GM19099 (cell line): Measurements from ENCODE around the gene KPNA6.

Source experiments
- POLR2A ChIP-seq: IDR thresholded peaks from 3 replicates; pipeline ENCODE4 v1.6.1; 2011; ENCODE audit warnings: low read depth; ENCODE audit not compliant: insufficient read length; ENCODE audit errors: extremely low read depth

KPNA6 gene

GRCh38 chr1:32126770-32127169, 18.9 kb downstream of the KPNA6 start:
- no peak for TF ChIP-seq POLR2A

- TF ChIP-seq POLR2A = no peak
These were observed 19.7 kb downstream of the KPNA6 start for GRCh38 chr1:32127409-32128198.

- no peak for TF ChIP-seq POLR2A
These were observed 20.6 kb downstream of the KPNA6 start for GRCh38 chr1:32128479-32128878.

- TF ChIP-seq POLR2A = no peak
These were observed 21.1 kb downstream of the KPNA6 start for GRCh38 chr1:32128964-32129363.

DNA sequence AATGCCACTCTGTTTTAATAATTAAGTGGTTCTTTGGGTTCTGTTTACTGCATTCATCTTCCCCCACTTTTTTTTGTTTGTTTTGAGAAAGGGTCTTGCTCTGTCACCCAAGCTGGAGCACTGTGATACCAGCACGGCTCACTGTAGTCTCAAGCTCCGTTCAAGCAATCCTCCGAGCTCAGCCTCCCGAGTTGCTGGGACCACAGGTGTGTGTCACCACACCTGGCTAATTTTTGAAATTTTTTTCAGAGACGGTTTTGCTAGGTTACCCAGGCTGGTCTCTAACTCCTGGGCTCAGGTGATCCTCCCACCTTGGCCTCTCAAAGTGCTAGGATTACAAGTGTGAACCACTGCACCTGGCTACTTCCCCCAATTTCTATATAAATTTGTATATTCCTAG, 29.3 kb downstream of the KPNA6 start:
- no peak for TF ChIP-seq POLR2A

DNA sequence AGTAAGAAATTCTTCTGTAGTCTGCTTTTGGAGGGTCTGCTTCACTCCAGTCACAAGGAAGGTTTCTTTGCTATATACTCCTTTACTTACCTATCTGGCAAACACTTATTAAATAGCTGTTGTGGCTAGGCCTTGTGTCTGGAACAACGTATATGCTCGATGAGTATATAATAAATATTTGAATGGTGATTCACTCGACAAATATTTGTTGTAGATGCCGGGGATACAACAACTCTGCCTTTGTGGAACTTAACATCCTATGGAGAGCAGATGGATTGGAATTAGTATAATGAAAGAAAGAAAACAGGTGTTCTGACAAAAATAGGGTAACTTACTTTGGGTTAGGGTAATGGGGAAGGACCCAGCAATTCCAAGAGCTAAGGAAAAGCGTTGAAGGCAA, 31.1 kb downstream of the KPNA6 start:
- TF ChIP-seq POLR2A = no peak

- no peak for TF ChIP-seq POLR2A
These were observed 34.8 kb downstream of the KPNA6 start for GRCh38 chr1:32142446-32143301.

- no peak for TF ChIP-seq POLR2A
These were observed 36.2 kb downstream of the KPNA6 start for GRCh38 chr1:32144033-32144432.

DNA sequence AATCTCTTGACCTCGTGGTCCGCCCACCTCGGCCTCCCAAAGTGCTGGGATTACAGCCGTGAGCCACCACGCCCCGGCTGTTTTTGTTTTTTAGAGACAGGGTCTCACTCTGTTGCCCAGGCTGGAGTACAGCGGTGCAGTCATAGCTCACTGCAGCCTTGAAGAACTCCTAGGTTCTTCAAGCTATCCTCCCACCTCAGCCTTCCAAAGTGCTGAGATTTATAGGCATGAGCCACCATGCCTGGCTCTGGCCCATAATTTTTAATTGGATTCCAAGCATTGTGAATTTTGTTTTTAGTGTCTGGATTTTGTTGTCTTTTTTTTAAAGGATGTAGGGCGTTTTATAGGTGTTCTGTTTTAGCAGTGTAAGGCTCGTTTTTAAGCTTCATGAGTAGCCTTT, 43.0 kb downstream of the KPNA6 start:
- TF ChIP-seq POLR2A = no peak

- TF ChIP-seq POLR2A = no peak
These were observed 43.5 kb downstream of the KPNA6 start for GRCh38 chr1:32151319-32151787.

GRCh38 chr1:32159189-32159588, 51.3 kb downstream of the KPNA6 start:
- no peak for TF ChIP-seq POLR2A

- no peak for TF ChIP-seq POLR2A
These were observed 55.5 kb downstream of the KPNA6 start for GRCh38 chr1:32163405-32163804.

- TF ChIP-seq POLR2A = no peak
These were observed 63.1 kb downstream of the KPNA6 start for GRCh38 chr1:32170991-32171390.

DNA sequence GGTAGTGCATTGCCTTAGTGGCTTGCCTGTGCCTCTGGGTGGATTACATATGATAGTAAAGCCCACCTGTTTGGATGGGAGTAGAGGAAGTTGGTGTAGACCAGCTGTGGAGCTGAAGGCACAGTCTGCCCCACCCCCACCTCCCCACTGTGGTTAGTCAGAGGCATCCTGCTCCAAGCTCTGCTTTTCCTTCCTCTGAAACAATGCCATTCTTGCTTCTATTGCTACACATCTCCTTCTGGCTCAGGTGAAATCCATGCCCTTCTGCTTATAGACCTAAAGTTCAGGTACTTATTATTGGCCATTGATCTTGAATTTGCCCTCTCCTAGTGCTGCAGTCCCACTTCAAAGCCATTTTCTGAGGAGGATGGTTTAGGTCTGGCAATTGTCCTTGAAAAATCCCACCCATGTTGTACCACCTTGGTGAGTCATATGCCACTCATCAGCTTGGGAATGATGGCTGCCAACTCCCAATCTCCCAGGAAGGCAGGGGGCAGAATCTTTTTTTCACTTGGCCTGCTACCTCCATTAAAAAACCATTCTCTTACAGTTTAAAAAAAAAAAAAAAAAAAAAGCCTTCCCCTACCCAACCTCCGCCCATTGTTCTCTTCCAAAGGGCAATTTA, 64.9 kb downstream of the KPNA6 start:
- TF ChIP-seq POLR2A = no peak

- TF ChIP-seq POLR2A = no peak
These were observed 70.7 kb downstream of the KPNA6 start for GRCh38 chr1:32178380-32179192.
